ENCODE data around the gene TXNL4A. TPM values are rescaled to one million over a fixed set of nuclear protein-coding genes. Genes with fewer than 3 reads are reported as not detected.

TXNL4A gene
- total RNA-seq, 3 donors from 2014 or later, result 64.1 to 83.4 (median 76.7) TPM

GRCh38 chr18:79924814-79925731 lies 63.3 kb downstream of the TXNL4A start:
- Histone ChIP-seq H3K9me3 (peaks cover 7% of the 10 kb centered on the region), H3K4me1 (ENCODE audit: low read depth) (no peaks in the 10 kb centered on the region), H3K36me3 (ENCODE audit: low read depth) (no peaks in the 10 kb centered on the region), H3K4me3 (no peak overlapping the region)
- no peak for ATAC-seq
- TF ChIP-seq CTCF (IDR thresholded peaks at IDR 0.05), result no peak
- intact Hi-C loops (cut with DNase I, micrococcal nuclease), result no loop called here
- peak in 2 of 3 donors; percentile 12 to 22 for DNase-seq

- Histone ChIP-seq H3K36me3 (ENCODE audit: low read depth) (no peaks in the 10 kb centered on the region), H3K4me3 (no peak overlapping the region), H3K4me1 (ENCODE audit: low read depth) (no peaks in the 10 kb centered on the region), H3K9me3 (no peaks in the 10 kb centered on the region)
- intact Hi-C loops (cut with DNase I, micrococcal nuclease), result no loop called here
- no peak for ATAC-seq
- DNase-seq, result peak in 2 of 3 donors; percentile 19 to 20
- TF ChIP-seq CTCF (IDR thresholded peaks at IDR 0.05), result no peak
These were observed 64.3 kb downstream of the TXNL4A start for GRCh38 chr18:79923896-79924585.

GRCh38 chr18:79922971-79923411 lies 65.4 kb downstream of the TXNL4A start:
- no peaks in the 10 kb centered on the region for H3K9me3 ChIP-seq
- ATAC-seq, result no peak
- H3K4me1 ChIP-seq (ENCODE audit: low read depth), result no peaks in the 10 kb centered on the region
- peaks cover 7% of the 10 kb centered on the region for H3K36me3 ChIP-seq (ENCODE audit: low read depth)
- intact Hi-C loops (cut with DNase I, micrococcal nuclease), result no loop called here
- no peak for TF ChIP-seq CTCF (IDR thresholded peaks at IDR 0.05)
- peak in 2 of 3 donors; percentile 13 to 33 for DNase-seq
- H3K4me3 ChIP-seq, result no peak overlapping the region

- no peak for ATAC-seq
- DNase-seq, result peak in 2 of 3 donors; percentile 14 to 31
These were observed 66.1 kb downstream of the TXNL4A start for GRCh38 chr18:79921984-79922965.

More at GRCh38 chr18:79921984-79922965, 66.1 kb downstream of the TXNL4A start:
- Histone ChIP-seq H3K9me3 (no peaks in the 10 kb centered on the region), H3K4me1 (ENCODE audit: low read depth) (no peaks in the 10 kb centered on the region), H3K4me3 (no peak overlapping the region), H3K36me3 (ENCODE audit: low read depth) (peaks cover 7% of the 10 kb centered on the region)
- TF ChIP-seq CTCF (IDR thresholded peaks at IDR 0.05), result no peak
- intact Hi-C loops (cut with DNase I, micrococcal nuclease), result no loop called here

Other genes with a start within 250 kb of the TXNL4A start
- gene KCNG2, start 190.6 kb downstream of the TXNL4A start, total RNA-seq, result under 1 TPM in 1 of 3 donors, not detected in 2; 0.19 TPM
- 10 to 100 TPM; 54.5 to 90.1 (median 68.6) TPM for gene SLC66A2, start 36.9 kb downstream of the TXNL4A start, total RNA-seq
- 10 to 100 TPM; 33.8 to 73.7 (median 68.4) TPM for gene HSBP1L1, start 23.9 kb downstream of the TXNL4A start, total RNA-seq
- gene RBFA, start 45.9 kb upstream of the TXNL4A start, total RNA-seq, result 10 to 100 TPM; 14.5 to 19.1 (median 18.4) TPM
- gene ADNP2, start 120.7 kb upstream of the TXNL4A start, total RNA-seq, result 10 to 100 TPM; 16.7 to 18.3 (median 17.7) TPM